KG1 (cell line): ENCODE data around the gene MYRF.

Experiments
- DNase-seq: peaks from one replicate; lab custom pipeline; 2025; lab: John Stamatoyannopoulos, UW

The MYRF gene

GRCh38 chr11:61776561-61777075, 24.2 kb downstream of the MYRF start:
- DNase-seq: peak; percentile 65

- DNase-seq: no peak
Observed at GRCh38 chr11:61777234-61778090, 25.0 kb downstream of the MYRF start.

- DNase-seq: no peak
Observed at GRCh38 chr11:61778357-61778886, 26.0 kb downstream of the MYRF start.

- DNase-seq: no peak
Observed at GRCh38 chr11:61778920-61779650, 26.6 kb downstream of the MYRF start.

GRCh38 chr11:61779666-61780525, 27.5 kb downstream of the MYRF start:
- no peak for DNase-seq

- no peak for DNase-seq
Observed at GRCh38 chr11:61780581-61781162, 28.2 kb downstream of the MYRF start.

- no peak for DNase-seq
Observed at GRCh38 chr11:61781585-61781984, 29.1 kb downstream of the MYRF start.

GRCh38 chr11:61782299-61782698, 29.9 kb downstream of the MYRF start:
- no peak for DNase-seq

GRCh38 chr11:61782841-61783240, 30.4 kb downstream of the MYRF start:
- DNase-seq: no peak

- DNase-seq: no peak
Observed at GRCh38 chr11:61783717-61784505, 31.5 kb downstream of the MYRF start.

- DNase-seq: no peak
Observed at GRCh38 chr11:61784506-61784805, 32.0 kb downstream of the MYRF start.

- no peak for DNase-seq
Observed at GRCh38 chr11:61785837-61786402, 33.5 kb downstream of the MYRF start.

- peak; percentile 25 for DNase-seq
Observed at GRCh38 chr11:61787928-61788491, 35.6 kb downstream of the MYRF start.

- no peak for DNase-seq
Observed at GRCh38 chr11:61791737-61792309, 39.4 kb downstream of the MYRF start.

- peak; percentile 98 for DNase-seq
Observed at GRCh38 chr11:61792310-61793082, 40.1 kb downstream of the MYRF start, which contains the start of the genes FEN1 and TMEM258. Gene FEN1 (plus strand): TSS chr11:61792911. CDS start chr11:61795362, 2,451 bp downstream. Gene TMEM258 (minus strand): TSS chr11:61792599. CDS start chr11:61792558, 41 bp downstream.

GRCh38 chr11:61793083-61793828, 40.8 kb downstream of the MYRF start:
- DNase-seq: peak; percentile 85

- DNase-seq: no peak
Observed at GRCh38 chr11:61793829-61794204, 41.4 kb downstream of the MYRF start.

- DNase-seq: no peak
Observed at GRCh38 chr11:61794579-61794978, 42.1 kb downstream of the MYRF start.
